ENCODE measurements around the gene PAMR1.

- no peak for TF ChIP-seq EP300 (IDR thresholded peaks at IDR 0.05)
- no peak for TF ChIP-seq JUNB (IDR thresholded peaks at IDR 0.05)
- TF ChIP-seq MAX (IDR thresholded peaks at IDR 0.05) = no peak
- TF ChIP-seq, protein P1, sequence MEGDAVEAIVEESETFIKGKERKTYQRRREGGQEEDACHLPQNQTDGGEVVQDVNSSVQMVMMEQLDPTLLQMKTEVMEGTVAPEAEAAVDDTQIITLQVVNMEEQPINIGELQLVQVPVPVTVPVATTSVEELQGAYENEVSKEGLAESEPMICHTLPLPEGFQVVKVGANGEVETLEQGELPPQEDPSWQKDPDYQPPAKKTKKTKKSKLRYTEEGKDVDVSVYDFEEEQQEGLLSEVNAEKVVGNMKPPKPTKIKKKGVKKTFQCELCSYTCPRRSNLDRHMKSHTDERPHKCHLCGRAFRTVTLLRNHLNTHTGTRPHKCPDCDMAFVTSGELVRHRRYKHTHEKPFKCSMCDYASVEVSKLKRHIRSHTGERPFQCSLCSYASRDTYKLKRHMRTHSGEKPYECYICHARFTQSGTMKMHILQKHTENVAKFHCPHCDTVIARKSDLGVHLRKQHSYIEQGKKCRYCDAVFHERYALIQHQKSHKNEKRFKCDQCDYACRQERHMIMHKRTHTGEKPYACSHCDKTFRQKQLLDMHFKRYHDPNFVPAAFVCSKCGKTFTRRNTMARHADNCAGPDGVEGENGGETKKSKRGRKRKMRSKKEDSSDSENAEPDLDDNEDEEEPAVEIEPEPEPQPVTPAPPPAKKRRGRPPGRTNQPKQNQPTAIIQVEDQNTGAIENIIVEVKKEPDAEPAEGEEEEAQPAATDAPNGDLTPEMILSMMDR (IDR thresholded peaks at IDR 0.05) = no peak
- TF ChIP-seq CBX8 (IDR thresholded peaks at IDR 0.05) = no peak
- no peak for TF ChIP-seq RAD21 (conservative IDR thresholded peaks at IDR 0.05 in 1 of 2, IDR thresholded peaks at IDR 0.05 in 1 of 2)
- TF ChIP-seq JUN (IDR thresholded peaks at IDR 0.05) = no peak
- no peak for TF ChIP-seq POLR2A (IDR thresholded peaks at IDR 0.05; ENCODE audit: low read length)
Observed at GRCh38 chr11:35524780-35525179, 636 bp downstream of the PAMR1 start.

Measured in A549 (cell line).